ENCODE results near the gene BCL2L2.
"Not testable (repeated sequence)": the region's sequence is repeated elsewhere in the genome, so short reads cannot be mapped to it uniquely, and the experiment has no call there.

DNA sequence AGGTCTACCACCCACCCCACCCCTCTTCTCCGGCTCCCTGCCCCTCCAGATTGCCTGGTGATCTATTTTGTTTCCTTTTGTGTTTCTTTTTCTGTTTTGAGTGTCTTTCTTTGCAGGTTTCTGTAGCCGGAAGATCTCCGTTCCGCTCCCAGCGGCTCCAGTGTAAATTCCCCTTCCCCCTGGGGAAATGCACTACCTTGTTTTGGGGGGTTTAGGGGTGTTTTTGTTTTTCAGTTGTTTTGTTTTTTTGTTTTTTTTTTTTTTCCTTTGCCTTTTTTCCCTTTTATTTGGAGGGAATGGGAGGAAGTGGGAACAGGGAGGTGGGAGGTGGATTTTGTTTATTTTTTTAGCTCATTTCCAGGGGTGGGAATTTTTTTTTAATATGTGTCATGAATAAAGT lies 19.1 kb downstream of the BCL2L2 start:
- not testable (repeated sequence) for TF ChIP-seq REST (IDR thresholded peaks at IDR 0.05; ENCODE audit: borderline replicate concordance); REST (CRISPR knock-in tag; IDR thresholded peaks at IDR 0.05; ENCODE audit: low read depth); SP2 (IDR thresholded peaks at IDR 0.05; ENCODE audit: extremely low read depth, low read depth, low read length, poor library complexity, severe bottlenecking); ELF1 (tag; IDR thresholded peaks at IDR 0.05); CTCF (IDR thresholded peaks at IDR 0.05 in 2 of 3, conservative IDR thresholded peaks at IDR 0.05 in 1 of 3; ENCODE audit: insufficient read depth in 2 of 3, low read depth in 1 of 3, low read length in 3 of 3); RCOR1 (IDR thresholded peaks at IDR 0.05; ENCODE audit: borderline replicate concordance in 1 of 2, low read depth in 2 of 2, low read length in 2 of 2)
- TF ChIP-seq, protein P1, sequence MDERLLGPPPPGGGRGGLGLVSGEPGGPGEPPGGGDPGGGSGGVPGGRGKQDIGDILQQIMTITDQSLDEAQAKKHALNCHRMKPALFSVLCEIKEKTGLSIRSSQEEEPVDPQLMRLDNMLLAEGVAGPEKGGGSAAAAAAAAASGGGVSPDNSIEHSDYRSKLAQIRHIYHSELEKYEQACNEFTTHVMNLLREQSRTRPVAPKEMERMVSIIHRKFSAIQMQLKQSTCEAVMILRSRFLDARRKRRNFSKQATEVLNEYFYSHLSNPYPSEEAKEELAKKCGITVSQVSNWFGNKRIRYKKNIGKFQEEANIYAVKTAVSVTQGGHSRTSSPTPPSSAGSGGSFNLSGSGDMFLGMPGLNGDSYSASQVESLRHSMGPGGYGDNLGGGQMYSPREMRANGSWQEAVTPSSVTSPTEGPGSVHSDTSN (CRISPR knock-in tag; IDR thresholded peaks at IDR 0.05; ENCODE audit: low read depth) = not testable (repeated sequence)
- TF ChIP-seq, protein P1 (tag; conservative IDR thresholded peaks at IDR 0.05; ENCODE audit: low read depth) = not testable (repeated sequence)
- TF ChIP-seq, protein P2, sequence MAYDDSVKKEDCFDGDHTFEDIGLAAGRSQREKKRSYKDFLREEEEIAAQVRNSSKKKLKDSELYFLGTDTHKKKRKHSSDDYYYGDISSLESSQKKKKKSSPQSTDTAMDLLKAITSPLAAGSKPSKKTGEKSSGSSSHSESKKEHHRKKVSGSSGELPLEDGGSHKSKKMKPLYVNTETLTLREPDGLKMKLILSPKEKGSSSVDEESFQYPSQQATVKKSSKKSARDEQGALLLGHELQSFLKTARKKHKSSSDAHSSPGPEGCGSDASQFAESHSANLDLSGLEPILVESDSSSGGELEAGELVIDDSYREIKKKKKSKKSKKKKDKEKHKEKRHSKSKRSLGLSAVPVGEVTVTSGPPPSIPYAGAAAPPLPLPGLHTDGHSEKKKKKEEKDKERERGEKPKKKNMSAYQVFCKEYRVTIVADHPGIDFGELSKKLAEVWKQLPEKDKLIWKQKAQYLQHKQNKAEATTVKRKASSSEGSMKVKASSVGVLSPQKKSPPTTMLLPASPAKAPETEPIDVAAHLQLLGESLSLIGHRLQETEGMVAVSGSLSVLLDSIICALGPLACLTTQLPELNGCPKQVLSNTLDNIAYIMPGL (CRISPR knock-in tag; IDR thresholded peaks at IDR 0.05) = not testable (repeated sequence)

Data from K562 (cell line).